Activated B cell treated with CpG ODN at 0.5 μM for 24 hours (primary cell): ENCODE results near the gene RNASE11. TPM values are rescaled to one million over a fixed set of nuclear protein-coding genes. Genes with fewer than 3 reads are reported as not detected.

Experiments used
- ATAC-seq: fragments of 200-7000 bp; cut with Tn5 transposase; one replicate; pipeline ENCODE4 v1.10.0; 2021; ENCODE audit warnings: low read depth, mild to moderate bottlenecking, moderate library complexity
- CTCF ChIA-PET: fragments of 350-600 bp; sonication (Branson Sonifier 250); formaldehyde crosslinking; loops from one replicate; lab custom pipeline; 2021; ENCODE audit warnings: antibody characterized with exemption; lab: Charles Lee
- POLR2A ChIA-PET: fragments of 350-600 bp; sonication (Branson Sonifier 250); formaldehyde crosslinking; loops from one replicate; lab custom pipeline; 2021; ENCODE audit warnings: antibody characterized with exemption; lab: Charles Lee
- DNase-seq: peaks from one replicate; pipeline ENCODE4 v3.0.0; 2022
- H3K27ac Mint-ChIP-seq: one replicate; pipeline ENCODE4 v1.8.0; 2020; ENCODE audit warnings: mixed read lengths
- H3K27me3 Mint-ChIP-seq: one replicate; pipeline ENCODE4 v1.8.0; 2021; ENCODE audit warnings: mixed read lengths
- H3K36me3 Mint-ChIP-seq: one replicate; pipeline ENCODE4 v1.8.0; 2021; ENCODE audit warnings: low read depth, mixed read lengths
- H3K4me1 Mint-ChIP-seq: one replicate; pipeline ENCODE4 v1.8.0; 2021; ENCODE audit warnings: mixed read lengths
- H3K4me3 Mint-ChIP-seq: one replicate; pipeline ENCODE4 v1.8.0; 2020; ENCODE audit warnings: mild to moderate bottlenecking, mixed read lengths
- H3K9me3 Mint-ChIP-seq: one replicate; pipeline ENCODE4 v1.8.0; 2020; ENCODE audit warnings: mixed read lengths
- intact Hi-C: fragments of 100-400 bp; cut with micrococcal nuclease; formaldehyde crosslinking; loops from one replicate; pipeline ENCODE4 v1.15.1; 2024
- total RNA-seq: library from RNA; stranded (reverse); gene quantifications from 2 replicates; pipeline ENCODE4 v1.2.3, GENCODE V29; 2022
- TF ChIP-seq, protein P1 (sequence below): fragments of 200-600 bp; IDR thresholded peaks from one replicate; pipeline ENCODE4 v1.8.0; 2022; ENCODE audit warnings: antibody characterized with exemption, mild to moderate bottlenecking

RNASE11 gene
- total RNA-seq, 1 donor from 2014 or later = not detected

DNA sequence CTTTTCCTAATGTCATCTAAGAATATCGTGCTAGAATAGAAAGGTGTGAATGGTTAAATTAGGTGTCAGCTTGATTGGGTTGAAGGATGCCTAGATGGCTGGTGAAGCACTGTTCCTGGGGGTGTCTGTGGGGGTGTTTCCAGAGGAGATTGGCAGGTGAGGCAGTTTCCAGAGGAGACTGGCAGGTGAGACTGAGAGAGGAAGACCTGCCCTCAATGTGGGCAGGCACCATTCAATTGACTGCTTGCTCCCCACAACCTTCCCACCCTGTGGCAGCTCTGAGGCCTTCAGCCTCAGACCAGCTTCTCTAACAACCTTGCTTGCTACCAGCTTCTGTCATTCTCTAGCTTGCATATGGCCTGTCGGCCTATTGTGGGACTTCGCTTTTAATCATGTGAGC, 36.2 kb downstream of the RNASE11 start:
- CTCF ChIA-PET = no interaction called here
- H3K27ac Mint-ChIP-seq = no peak overlapping the region
- no peaks in the 10 kb centered on the region for H3K36me3 Mint-ChIP-seq

DNA sequence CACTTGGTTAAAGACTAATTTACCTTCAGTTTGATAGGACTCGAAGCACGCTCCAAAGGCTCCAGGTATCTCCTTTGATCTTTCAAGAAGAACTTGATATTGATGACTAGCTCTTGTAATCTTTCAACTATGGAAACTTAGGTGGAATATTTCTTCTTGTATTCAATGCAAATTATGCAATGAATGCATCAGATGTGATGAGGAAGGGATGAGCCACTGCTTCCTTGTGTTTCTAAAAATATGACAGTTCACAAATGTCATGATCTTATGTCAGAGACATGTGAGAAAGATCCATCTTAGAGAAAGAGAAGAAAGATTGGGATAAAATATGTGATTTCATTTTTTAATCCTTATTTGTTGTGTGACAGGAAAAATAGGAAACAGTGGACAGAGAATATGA, 36.9 kb downstream of the RNASE11 start:
- no peaks in the 10 kb centered on the region for H3K36me3 Mint-ChIP-seq
- CTCF ChIA-PET = no interaction called here
- no peak for DNase-seq
- POLR2A ChIA-PET = no interaction called here
- no peak overlapping the region for H3K27ac Mint-ChIP-seq
- no peak overlapping the region for H3K4me3 Mint-ChIP-seq
- TF ChIP-seq, protein P1, sequence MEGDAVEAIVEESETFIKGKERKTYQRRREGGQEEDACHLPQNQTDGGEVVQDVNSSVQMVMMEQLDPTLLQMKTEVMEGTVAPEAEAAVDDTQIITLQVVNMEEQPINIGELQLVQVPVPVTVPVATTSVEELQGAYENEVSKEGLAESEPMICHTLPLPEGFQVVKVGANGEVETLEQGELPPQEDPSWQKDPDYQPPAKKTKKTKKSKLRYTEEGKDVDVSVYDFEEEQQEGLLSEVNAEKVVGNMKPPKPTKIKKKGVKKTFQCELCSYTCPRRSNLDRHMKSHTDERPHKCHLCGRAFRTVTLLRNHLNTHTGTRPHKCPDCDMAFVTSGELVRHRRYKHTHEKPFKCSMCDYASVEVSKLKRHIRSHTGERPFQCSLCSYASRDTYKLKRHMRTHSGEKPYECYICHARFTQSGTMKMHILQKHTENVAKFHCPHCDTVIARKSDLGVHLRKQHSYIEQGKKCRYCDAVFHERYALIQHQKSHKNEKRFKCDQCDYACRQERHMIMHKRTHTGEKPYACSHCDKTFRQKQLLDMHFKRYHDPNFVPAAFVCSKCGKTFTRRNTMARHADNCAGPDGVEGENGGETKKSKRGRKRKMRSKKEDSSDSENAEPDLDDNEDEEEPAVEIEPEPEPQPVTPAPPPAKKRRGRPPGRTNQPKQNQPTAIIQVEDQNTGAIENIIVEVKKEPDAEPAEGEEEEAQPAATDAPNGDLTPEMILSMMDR = no peak
- H3K9me3 Mint-ChIP-seq = no peaks in the 10 kb centered on the region
- no peaks in the 10 kb centered on the region for H3K4me1 Mint-ChIP-seq
- H3K27me3 Mint-ChIP-seq = peaks cover 8% of the 10 kb centered on the region
- intact Hi-C loops = no loop called here
- no peak for ATAC-seq

More for the DNA sequence above, 36.2 kb downstream of the RNASE11 start:
- Mint-ChIP-seq H3K4me3 (no peak overlapping the region), H3K9me3 (no peaks in the 10 kb centered on the region), H3K4me1 (no peaks in the 10 kb centered on the region), H3K27me3 (peaks cover 6% of the 10 kb centered on the region)
- intact Hi-C loops = no loop called here
- ATAC-seq = no peak
- DNase-seq = no peak
- POLR2A ChIA-PET = no interaction called here
- TF ChIP-seq, protein P1 = no peak

DNA sequence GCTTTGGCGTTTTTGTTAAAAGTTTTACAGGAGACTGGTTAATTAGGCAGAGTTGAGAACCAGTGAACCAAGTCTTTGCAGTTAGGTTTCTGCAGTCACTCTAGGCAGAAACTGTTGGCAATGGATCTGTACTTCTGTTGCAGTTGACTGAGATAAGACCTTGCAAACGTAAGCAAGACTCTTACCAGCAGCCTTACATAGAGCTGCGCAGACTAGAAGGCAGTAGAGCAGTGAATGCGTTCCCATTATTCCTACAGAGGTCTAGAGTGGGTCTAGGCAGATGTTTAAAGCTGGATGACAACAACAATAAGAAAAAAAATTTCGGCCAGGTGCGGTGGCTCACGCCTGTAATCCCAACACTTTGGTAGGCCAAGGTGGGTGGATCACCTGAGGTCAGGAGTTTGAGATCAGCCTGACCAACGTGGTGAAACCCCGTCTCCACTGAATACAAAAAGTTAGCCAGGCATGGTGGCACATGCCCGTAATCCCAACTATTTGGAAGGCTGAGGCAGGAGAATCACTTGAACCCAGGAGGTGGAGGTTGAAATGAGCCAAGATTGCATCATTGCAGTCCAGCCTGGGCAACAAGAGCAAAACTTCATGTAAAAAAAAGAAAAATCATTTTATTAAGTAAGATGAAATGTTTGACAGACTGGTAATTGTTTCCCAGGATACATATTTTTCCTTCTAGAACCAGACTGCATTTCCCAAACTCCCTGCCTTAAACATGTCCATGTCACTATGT, 39.2 kb downstream of the RNASE11 start:
- no peaks in the 10 kb centered on the region for H3K9me3 Mint-ChIP-seq
- H3K27ac Mint-ChIP-seq = no peak overlapping the region
- TF ChIP-seq, protein P1 = no peak
- DNase-seq = no peak
- intact Hi-C loops = no loop called here
- H3K4me1 Mint-ChIP-seq = no peaks in the 10 kb centered on the region
- H3K27me3 Mint-ChIP-seq = peaks cover 15% of the 10 kb centered on the region
- no peak overlapping the region for H3K4me3 Mint-ChIP-seq
- CTCF ChIA-PET = no interaction called here
- no peak for ATAC-seq
- POLR2A ChIA-PET = interaction anchor here (0.6 kb wide), 1 partner anchor 523 kb away, joined by 4 read pairs; no protein-coding TSS in a partner anchor
- no peaks in the 10 kb centered on the region for H3K36me3 Mint-ChIP-seq

DNA sequence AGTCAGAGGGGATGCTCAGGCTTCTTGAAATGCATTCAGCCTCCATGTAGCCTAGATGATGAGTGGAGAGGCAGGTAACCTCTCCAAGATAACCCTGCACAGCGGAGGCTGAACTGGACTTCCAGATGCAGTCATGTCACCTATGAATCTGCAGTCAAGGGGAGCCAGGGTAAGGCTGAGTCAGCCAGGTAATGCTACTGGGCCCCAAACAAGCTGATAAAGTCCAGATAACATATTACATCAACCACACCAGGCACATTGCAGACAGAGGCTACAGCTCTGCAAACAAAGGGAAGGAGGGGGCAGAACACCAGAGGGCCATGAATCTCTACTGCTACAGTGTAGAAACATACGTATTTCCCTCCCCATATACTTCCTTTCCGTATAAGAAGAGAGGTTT, 40.9 kb downstream of the RNASE11 start:
- H3K4me1 Mint-ChIP-seq = no peaks in the 10 kb centered on the region
- TF ChIP-seq, protein P1 = no peak
- CTCF ChIA-PET = no interaction called here
- ATAC-seq (no peak), DNase-seq (no peak)
- no peak overlapping the region for H3K4me3 Mint-ChIP-seq
- no peaks in the 10 kb centered on the region for H3K36me3 Mint-ChIP-seq
- POLR2A ChIA-PET = no interaction called here
- H3K9me3 Mint-ChIP-seq = no peaks in the 10 kb centered on the region
- intact Hi-C loops = no loop called here
- H3K27ac Mint-ChIP-seq = no peak overlapping the region
- H3K27me3 Mint-ChIP-seq = peaks cover 15% of the 10 kb centered on the region

DNA sequence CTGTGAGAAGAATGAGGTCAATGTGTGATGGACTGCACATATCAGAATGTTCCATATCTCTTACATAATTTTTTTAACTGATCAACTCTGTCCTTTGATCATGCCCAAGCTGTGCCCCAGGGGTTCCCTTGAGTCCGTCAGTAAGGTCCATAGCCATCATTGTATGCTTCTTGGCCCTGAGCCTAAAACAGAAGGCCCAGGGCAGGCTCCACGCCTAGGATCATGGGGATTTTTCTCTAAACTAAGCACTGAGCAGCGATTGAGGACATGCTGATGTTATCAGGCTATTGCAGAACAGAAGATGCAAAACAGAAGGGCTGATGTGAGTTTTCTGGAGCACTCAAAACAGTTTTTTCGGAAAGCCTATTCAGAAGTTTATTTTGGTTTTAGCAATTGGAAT, 47.9 kb downstream of the RNASE11 start:
- ChIA-PET POLR2A (no interaction called here), CTCF (no interaction called here)
- no peaks in the 10 kb centered on the region for H3K4me1 Mint-ChIP-seq
- no peak overlapping the region for H3K27ac Mint-ChIP-seq
- no peak overlapping the region for H3K4me3 Mint-ChIP-seq
- no peaks in the 10 kb centered on the region for H3K36me3 Mint-ChIP-seq
- intact Hi-C loops = no loop called here
- TF ChIP-seq, protein P1 = no peak
- DNase-seq (no peak), ATAC-seq (no peak)
- no peaks in the 10 kb centered on the region for H3K9me3 Mint-ChIP-seq
- peaks cover 10% of the 10 kb centered on the region for H3K27me3 Mint-ChIP-seq

Other genes with a start within 250 kb of the RNASE11 start
- gene PARP2, start 244.4 kb downstream of the RNASE11 start, total RNA-seq = 17.1 and 19.5 TPM in 2 replicates
- 99.0 and 120 TPM in 2 replicates for gene TEP1, start 174.5 kb downstream of the RNASE11 start, total RNA-seq
- gene KLHL33, start 151.8 kb downstream of the RNASE11 start, total RNA-seq = 0.42 and 0.53 TPM in 2 replicates
- 98.3 and 112 TPM in 2 replicates for gene OSGEP, start 133.2 kb downstream of the RNASE11 start, total RNA-seq
- 215 and 231 TPM in 2 replicates for gene APEX1, start 132.8 kb downstream of the RNASE11 start, total RNA-seq
- gene PIP4P1, start 126.6 kb downstream of the RNASE11 start, total RNA-seq = 84.8 and 87.3 TPM in 2 replicates
- gene PNP, start 118.6 kb downstream of the RNASE11 start, total RNA-seq = 87.2 and 88.0 TPM in 2 replicates
- 0.32 and 0.73 TPM in 2 replicates for gene RNASE10, start 82.5 kb downstream of the RNASE11 start, total RNA-seq
- gene RNASE9, start 27.0 kb downstream of the RNASE11 start, total RNA-seq = not detected in 2 replicates
- not detected in 2 replicates for gene RNASE12, start 3.4 kb upstream of the RNASE11 start, total RNA-seq
- not detected in 2 replicates for gene OR6S1, start 53.7 kb upstream of the RNASE11 start, total RNA-seq
- 0.20 and 1.0 TPM in 2 replicates for gene RNASE4, start 96.6 kb upstream of the RNASE11 start, total RNA-seq
- 1.1 TPM in 1 of 2 replicates, not detected in the other for gene ANG, start 100.8 kb upstream of the RNASE11 start, total RNA-seq
- gene EDDM3A, start 157.9 kb upstream of the RNASE11 start, total RNA-seq = not detected in 2 replicates
- not detected in 2 replicates for gene EDDM3B, start 180.4 kb upstream of the RNASE11 start, total RNA-seq
- 9.0 and 10.0 TPM in 2 replicates for gene RNASE6, start 193.3 kb upstream of the RNASE11 start, total RNA-seq
- not detected in 2 replicates for gene RNASE1, start 214.8 kb upstream of the RNASE11 start, total RNA-seq